ENCODE data around the gene PRRT4. TPM values are rescaled to one million over a fixed set of nuclear protein-coding genes. Genes with fewer than 3 reads are reported as not detected.
A peak's percentile ranks its signal among the peaks of the same experiment; 100 is the strongest.

PRRT4 gene
- total and polyA plus RNA-seq, 2 of the 13 experiments (the other 11 are each of a cell fraction or from before 2014, with no cell fraction given), result not detected

- Histone ChIP-seq H2AFZ (ENCODE audit: low read length) (no peak overlapping the region), H3K9me3 (ENCODE audit: low read length) (no peaks in the 10 kb centered on the region), H3K27ac (ENCODE audit: extremely low read length, insufficient read depth, low read length) (no peak overlapping the region), H3K36me3 (replicated peaks in 1 of 2; ENCODE audit: control insufficient read depth in 1 of 2, insufficient read depth in 2 of 2, low read length in 2 of 2) (no peaks in the 10 kb centered on the region), H3K4me2 (ENCODE audit: low read depth, low read length) (no peak overlapping the region), H4K20me1 (ENCODE audit: insufficient read depth, low read length) (0 out of 2 replicates have a peak, but pooled peaks cover 2% of the 10 kb centered on the region), H3K4me1 (ENCODE audit: insufficient read depth, low read length) (peaks cover 9% of the 10 kb centered on the region; the same call in 1 of the 2 replicates), H3K9ac (ENCODE audit: insufficient read depth, low read depth, low read length) (no peak overlapping the region), H3K79me2 (ENCODE audit: insufficient read depth, low read length) (no peaks in the 10 kb centered on the region), H3K4me3 (replicated peaks in 1 of 3; ENCODE audit: insufficient read depth in 1 of 3, low read depth in 2 of 3, low read length in 3 of 3) (no peak overlapping the region), H3K27me3 (ENCODE audit: control insufficient read depth in 1 of 2, insufficient read depth in 2 of 2, low read length in 2 of 2) (peaks cover 1 to 23% of the 10 kb centered on the region in 2 experiments; a peak in 3 of 5 replicates)
- no peak for DNase-seq (ENCODE audit: low spot score)
- in situ Hi-C loops (cut with HindIII; ENCODE audit: extremely low pct_ligation_motif_present, low pct_unique_long_range_greater_than_20kb) (loop anchor here (5.0 kb wide), 1 partner anchor 34 kb away; no protein-coding TSS in a partner anchor), intact Hi-C loops (cut with micrococcal nuclease; ENCODE audit: unreplicated experiment) (no loop called here)
- FAIRE-seq, result no peak
- peak; percentile 62 for ATAC-seq
- WGBS (ENCODE audit: low lambda C conversion rate), result 50% methylated on average over 15 of the region's 19 CpGs
- POLR2A ChIA-PET, result no interaction called here
- no TSS peak for BruUV-seq (replicated peaks)
- no peak for TF ChIP-seq SRY (CRISPR knock-in tag; IDR thresholded peaks at IDR 0.05)
- TF ChIP-seq ZNF3 (CRISPR knock-in tag; IDR thresholded peaks at IDR 0.05), result no peak
- TF ChIP-seq ZNF772 (CRISPR knock-in tag; IDR thresholded peaks at IDR 0.05), result no peak
- no peak for TF ChIP-seq ZBTB8A (CRISPR knock-in tag; IDR thresholded peaks at IDR 0.05; ENCODE audit: borderline replicate concordance, low read depth)
- TF ChIP-seq MAX (IDR thresholded peaks at IDR 0.05), result no peak
- peak; percentile 56 for TF ChIP-seq CTCF (CRISPR knock-in tag; IDR thresholded peaks at IDR 0.05)
- TF ChIP-seq IKZF5 (CRISPR knock-in tag; IDR thresholded peaks at IDR 0.05), result no peak
- no peak for TF ChIP-seq PLSCR1 (CRISPR knock-in tag; IDR thresholded peaks at IDR 0.05; ENCODE audit: borderline replicate concordance)
- no peak for TF ChIP-seq ZNF496 (CRISPR knock-in tag; IDR thresholded peaks at IDR 0.05; ENCODE audit: insufficient replicate concordance)
- CTCF ChIA-PET (ENCODE audit: low intra/inter-chr PET ratio, low total read pairs), result no interaction called here
Measured at GRCh38 chr7:128381161-128381821, 19.8 kb upstream of the PRRT4 start.

Data from HepG2 (cell line).